SIG-M5 treated with dmso at 0.1 percent for 504 hours (cell line): ENCODE results near the gene AHR.
A peak's percentile ranks its signal among the peaks of the same experiment; 100 is the strongest.
"Not testable (repeated sequence)": the region's sequence is repeated elsewhere in the genome, so short reads cannot be mapped to it uniquely, and the experiment has no call there.

Source experiments
- DNase-seq: peaks from one replicate; lab custom pipeline; 2025; ENCODE audit not compliant: unreplicated experiment; lab: John Stamatoyannopoulos, UW

AHR gene

DNA sequence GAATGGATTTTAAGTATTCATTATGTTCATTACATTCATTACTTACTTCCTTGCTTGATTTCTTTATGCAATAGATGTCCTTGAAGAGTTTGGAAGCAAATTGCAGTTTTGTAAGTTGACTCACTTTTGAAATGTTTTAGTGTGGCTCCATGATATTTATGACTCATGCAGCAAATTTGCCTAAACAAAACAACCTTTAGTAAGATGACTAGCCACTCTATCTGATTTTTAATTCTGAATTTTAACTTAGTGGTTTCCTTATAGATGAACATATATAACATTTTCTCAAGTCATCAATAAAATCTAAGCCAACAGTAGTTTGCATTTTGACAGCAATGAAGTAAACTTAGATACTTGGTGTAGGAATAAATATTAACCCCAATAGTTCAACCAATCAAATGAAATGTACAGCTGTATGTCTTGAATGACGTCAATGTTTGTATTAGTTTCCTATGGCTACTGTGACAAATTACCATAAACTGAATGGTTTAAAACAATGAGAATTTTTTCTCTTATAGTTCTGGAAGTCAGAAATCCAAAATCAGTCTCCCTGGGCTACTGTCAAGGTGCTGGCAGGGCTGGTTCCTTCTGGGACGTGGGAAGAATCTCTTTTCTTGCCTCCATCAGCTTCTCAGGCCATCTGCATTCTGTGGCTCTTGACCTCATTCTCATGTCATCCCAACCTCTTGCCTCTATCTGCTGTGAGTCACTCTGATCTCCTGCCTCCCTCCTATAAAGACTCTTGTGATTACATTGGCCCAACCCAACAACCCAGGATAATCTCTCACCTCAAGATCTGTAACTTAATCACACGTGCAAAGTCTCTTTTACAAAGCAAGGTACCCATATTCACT is 73.4 kb downstream of the AHR start:
- DNase-seq, result peak; percentile 16

DNA sequence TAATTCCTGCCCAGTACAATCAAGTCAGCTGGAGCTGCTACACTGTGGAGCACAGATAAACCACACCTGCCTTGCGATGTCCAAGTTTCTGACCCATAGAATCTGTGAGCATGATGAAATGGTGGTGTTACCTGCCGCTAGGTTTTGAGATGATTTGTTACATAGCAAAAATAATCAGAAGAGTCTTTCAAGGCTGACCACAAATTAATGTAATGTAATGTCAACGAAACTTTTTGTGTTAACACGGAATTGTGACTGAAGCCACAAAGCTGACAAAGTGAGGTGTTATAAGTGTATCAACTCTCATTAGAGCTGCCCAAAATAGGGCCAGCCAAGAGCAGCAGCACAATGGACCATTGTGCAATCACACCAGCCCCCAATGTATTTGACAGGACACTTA is 75.7 kb downstream of the AHR start:
- DNase-seq, result no peak

DNA sequence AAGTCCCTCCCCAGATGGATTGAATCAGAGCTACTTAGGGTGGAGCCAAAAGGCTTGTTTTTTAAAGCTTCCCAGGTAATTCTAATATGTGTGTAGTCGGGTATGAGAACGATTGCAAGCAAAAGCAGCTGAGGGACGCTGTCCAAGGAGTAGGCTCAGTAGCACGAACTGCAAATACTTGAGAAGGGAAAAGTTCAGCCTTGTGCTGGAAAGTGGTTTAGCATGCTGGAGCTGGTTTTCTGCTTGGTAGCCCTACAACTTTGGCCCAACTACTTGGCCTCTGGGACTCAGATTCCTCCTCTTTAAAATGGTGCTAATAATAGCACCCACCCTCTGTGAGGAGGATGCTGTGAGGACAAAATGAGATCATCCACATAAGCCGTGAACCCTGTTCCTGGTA is 76.2 kb downstream of the AHR start:
- no peak for DNase-seq

DNA sequence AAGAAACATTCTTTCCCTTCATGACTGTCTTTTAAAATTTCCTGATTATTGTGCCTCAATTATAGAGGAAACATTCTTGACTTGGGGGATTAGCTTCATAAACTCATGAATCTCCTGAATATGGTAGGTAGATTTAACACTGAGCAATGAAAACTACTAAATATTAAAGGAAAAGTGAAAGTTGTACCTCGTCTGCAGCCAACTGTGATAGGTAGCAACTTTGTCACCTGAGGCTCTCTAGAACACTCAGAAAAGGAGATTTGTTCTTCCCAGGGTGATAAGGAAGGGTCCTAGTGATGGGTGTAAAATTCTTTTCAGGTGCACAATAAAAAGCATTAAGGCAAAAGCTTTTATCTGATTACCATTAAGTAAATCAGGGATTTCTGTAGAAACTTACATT is 78.1 kb downstream of the AHR start:
- DNase-seq, result no peak

DNA sequence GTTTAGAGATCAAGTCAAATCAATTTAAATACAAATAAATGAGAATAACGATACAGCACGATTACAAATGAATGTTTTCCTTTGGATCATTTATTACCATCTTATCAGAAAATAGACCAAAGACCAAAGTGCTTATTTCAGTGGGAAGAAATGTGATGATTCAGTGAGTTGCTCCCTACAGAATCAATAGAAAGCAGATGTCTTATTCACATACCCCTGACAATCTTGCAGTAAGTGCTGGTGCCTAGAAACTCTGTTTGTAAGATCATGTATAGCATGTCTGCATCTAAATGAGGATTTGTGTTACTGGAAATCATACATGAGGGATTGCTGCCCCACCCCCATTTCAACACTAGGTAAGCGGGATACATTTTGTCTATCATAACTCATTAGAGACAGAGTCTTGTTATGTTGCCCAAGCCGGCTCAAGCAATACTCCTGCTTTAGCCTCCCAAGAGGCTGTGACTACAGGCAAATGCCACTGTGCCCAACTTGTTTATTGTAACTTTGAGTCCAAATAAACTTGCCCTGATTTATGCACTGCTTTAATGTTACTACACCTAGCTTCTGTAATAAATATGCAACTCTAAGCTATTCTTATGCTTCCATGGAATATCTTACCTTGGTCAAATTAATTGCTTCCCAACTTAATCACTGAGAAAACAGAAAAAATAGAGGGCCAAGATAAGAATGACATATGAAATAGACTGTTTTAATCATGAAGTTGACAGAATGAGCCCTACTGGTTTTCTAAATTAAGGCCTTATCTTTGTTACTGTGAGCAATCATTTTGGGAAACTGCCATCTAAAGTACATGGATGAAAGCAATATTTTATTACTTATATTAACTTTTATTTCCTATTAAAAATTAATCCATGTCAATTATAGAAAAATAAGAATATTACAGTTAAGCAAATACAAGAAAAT is 82.5 kb downstream of the AHR start:
- DNase-seq, result no peak

DNA sequence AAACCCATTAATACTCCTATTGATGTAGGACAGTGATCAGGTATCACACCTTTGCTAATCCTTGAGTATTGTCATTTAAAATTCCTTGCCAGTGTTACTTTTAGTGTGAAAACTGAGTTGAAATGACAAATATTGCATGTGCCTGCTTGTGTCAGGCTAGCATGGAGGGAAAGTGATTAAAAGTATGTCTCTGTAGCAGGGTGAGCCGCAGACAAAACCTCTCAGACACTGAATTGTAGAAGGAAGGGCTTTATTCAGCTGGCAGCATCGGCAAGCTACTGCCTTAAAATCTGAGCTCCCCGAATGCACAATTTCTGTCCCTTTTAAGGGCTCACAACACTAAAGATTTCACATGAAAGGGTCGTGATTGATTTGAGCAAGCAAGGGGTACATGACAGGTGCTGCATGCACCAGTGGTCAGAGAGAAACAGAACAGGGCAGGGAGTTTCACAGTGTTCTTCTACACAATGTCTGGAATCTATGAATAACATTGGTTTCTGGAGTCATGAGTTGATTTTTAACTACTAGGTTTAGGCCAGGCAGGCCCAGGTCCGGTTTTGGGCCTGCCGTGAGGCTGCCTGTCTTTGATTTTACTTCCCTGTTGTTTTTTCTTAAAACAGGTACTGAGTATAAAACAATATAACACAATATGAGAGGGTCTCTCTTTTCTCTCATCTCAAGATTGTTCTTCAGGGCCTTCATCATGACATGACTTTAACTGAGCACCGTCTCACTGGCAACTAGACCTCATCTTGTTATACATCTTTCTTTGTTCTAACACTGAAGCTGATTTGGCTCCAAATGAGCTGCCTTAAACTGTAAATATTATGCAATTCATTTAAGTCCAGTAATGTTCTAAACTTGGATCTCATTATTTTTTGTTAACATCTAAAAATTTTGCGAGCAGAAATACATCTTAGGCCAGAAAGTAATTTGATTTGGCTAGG is 84.2 kb downstream of the AHR start:
- DNase-seq, result not testable (repeated sequence)

DNA sequence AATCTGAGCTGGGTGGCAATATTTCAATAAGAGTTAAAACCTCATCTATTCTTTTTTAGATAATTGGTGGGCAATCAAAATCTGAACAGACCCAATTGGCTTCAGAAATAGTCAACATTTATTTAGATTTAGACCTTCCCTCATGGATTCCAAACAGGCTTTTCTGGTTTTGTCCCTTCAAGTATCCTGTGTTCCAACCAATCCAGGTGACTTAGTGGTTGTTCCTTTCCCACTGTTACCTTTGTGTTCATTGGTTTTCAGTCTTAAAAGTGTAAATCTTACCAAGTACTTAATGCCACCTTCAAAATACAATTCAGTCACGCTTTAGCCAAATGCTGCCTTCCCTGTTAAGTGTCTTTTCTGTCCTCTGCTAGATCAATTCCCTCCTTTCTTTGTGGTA is 85.9 kb downstream of the AHR start:
- DNase-seq, result no peak

DNA sequence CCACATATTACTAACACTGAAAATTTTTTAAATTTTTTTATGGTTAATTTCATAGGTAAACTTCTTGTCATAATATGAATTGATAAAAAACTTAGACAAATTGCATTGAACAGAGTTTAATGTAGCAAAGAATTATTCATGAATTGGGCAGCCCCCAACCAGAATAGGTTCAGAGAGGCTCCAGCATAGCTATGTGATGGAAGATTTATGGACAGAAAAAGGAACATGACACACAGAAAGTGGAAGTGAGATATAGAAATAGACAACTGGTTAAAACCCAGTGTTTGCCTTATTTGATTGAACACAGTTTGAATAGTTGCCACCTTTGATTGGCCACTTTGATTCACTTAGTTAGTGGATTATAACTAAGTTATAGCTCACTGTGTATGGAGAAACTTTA is 87.2 kb downstream of the AHR start:
- no peak for DNase-seq

DNA sequence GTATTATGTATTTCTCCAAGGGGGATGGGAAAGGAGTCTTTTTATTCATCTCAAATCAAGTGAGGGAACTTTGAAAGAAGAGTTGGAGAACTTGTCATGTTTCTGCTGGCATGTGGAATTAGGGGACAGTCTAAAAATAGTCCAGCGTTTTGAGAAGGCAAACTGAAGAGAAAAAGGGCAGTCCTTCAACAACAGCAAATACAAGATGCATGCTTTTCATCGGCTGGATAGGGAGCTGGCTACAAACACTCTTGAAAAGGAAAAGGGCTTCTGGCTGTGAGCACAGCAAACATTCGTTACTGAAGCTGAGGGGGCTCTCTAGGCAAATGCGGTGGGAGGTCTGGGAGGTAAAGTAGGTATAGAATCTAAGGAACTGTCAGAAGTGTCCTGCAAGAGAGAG is 91.9 kb downstream of the AHR start:
- no peak for DNase-seq

DNA sequence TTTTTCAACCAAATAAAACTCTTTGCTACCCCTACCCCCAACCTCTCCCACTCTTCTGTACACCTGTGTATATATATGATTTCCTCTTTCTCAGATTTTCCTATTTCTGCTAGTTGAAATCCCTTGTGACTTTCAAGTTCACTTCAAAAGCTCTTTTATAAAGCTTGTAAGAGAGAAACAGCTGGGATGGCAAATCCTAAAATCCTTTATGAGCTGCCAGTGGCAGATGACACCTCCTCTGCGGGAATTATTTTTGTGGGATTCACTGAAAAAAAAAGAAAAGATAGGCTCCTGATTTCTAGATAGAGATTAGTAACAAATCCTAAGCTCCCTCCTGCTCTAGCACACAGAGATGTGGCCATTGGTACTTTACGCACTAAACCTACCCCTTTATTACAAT is 92.9 kb downstream of the AHR start:
- no peak for DNase-seq

DNA sequence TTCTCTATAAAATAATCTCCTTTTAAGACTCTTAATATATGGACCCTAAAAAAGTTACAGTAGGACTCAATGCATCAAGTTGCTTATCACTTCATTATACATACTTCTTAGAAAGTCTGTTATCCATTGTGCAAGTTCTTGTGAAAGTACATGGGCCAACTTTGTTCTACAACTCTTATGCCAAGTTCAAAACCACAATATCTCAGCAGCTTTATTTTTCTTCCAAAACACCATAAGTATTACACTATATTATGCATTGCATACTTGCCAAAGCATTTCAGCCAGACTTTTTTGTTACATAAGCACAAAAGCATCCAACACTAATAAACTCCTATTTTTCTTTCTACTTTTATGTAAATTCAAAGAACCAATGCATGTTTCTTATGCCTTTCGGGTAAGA is 94.4 kb downstream of the AHR start:
- no peak for DNase-seq

DNA sequence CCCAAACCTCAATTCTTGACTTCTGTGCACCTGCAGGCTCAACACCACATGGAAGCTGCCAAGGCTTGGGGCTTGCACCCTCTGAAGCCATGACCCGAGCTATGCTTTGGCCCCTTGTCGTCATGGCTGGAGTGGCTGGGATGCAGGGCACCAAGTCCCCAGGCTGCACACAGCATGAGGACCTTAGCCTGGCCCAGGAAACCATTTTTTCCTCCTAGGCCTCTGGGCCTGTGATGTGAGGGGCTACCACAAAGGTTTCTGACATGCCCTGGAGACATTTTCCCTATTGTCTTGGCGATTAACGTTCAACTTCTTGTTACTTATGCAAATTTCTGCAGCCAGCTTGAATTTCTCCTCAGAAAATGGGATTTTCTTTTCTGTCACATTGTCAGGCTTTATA is 96.1 kb downstream of the AHR start:
- DNase-seq, result not testable (repeated sequence)
